WTC11 (cell line): ENCODE data around the gene FGFR2.

Experiments
- CREB1 ChIP-seq: sonication (generic); formaldehyde crosslinking; IDR thresholded peaks from 2 replicates; pipeline ENCODE4 v1.8.0; 2023; ENCODE audit warnings: mild to moderate bottlenecking, missing genetic modification reagents
- CTCF ChIP-seq: fragments of 200-600 bp; IDR thresholded peaks from 2 replicates; pipeline ENCODE4 v1.8.0; 2022; ENCODE audit warnings: antibody characterized with exemption
- MYBL2 ChIP-seq: sonication (generic); formaldehyde crosslinking; IDR thresholded peaks from 2 replicates; pipeline ENCODE4 v1.8.1; 2023; ENCODE audit warnings: mild to moderate bottlenecking, moderate library complexity, missing genetic modification reagents
- ZNF317 ChIP-seq: sonication (generic); formaldehyde crosslinking; IDR thresholded peaks from 2 replicates; pipeline ENCODE4 v1.8.1; 2023; ENCODE audit warnings: low read depth, mild to moderate bottlenecking, moderate library complexity, missing genetic modification reagents, borderline replicate concordance

DNA sequence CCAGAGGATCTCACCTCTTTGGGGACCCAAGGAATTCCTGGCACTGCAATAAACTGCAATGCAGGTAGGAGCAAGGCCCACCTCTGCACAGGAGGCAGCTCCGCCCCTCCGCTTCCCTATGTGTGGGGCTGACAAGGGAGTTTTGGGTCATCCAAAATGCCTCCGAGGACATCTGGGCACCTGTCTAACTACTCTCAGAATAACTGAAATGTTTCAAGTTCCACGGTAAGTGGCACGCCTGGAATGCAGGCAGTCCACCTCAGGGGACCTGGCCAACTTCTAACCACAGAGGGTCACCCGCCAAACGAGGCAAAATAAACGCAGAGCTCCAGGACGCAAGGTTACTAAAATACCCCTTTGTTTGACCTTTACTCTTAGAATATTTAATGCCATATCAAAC is 102.5 kb downstream of the FGFR2 start:
- TF ChIP-seq MYBL2 (CRISPR knock-in tag), result no peak
- TF ChIP-seq CTCF, result no peak
- TF ChIP-seq CREB1 (CRISPR knock-in tag), result no peak
- TF ChIP-seq ZNF317 (CRISPR knock-in tag), result no peak
